GM18499 (cell line): ENCODE measurements around the gene HLA-DQA1.
A peak's percentile ranks its signal among the peaks of the same experiment; 100 is the strongest.
"Not testable (repeated sequence)": the region's sequence is repeated elsewhere in the genome, so short reads cannot be mapped to it uniquely, and the experiment has no call there.

Experiments used
- ATAC-seq: cut with Tn5 transposase; IDR thresholded peaks from one replicate; pipeline ENCODE4 v1.9.1; 2021; ENCODE audit warnings: moderate number of reproducible peaks; ENCODE audit not compliant: insufficient read depth, unreplicated experiment

HLA-DQA1 gene

DNA sequence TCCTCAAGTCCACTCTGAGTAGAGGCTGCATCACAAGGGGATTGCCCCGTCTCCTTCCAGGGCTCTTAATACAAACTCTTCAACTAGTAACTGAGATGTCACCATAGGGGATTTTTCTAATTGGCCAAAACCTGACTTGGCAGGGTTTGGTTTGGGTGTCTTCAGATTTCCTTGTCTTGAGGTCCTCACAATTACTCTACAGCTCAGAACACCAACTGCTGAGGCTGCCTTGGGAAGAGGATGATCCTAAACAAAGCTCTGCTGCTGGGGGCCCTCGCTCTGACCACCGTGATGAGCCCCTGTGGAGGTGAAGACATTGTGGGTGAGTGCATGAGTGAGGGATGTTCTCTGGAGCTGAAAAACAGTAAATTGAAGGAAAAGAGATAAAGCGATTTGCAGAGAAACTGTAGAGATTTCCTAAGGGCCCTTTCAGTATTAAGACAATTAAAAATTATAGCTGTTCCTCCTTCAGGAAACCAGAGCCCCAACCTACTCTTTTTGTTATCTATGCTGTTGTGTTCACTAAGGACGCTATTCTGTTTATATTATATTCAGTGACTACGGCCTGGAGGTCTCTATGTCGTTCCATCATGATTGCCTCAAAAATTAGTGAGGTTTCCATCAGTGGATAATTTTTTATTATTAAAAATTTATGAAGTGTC is at the start of gene HLA-DQA1:
HLA-DQA1 (plus strand) TSS at position 188 of the 662 bp plus-strand sequence; CDS start at position 241, 53 bp downstream.
- ATAC-seq, result no peak

DNA sequence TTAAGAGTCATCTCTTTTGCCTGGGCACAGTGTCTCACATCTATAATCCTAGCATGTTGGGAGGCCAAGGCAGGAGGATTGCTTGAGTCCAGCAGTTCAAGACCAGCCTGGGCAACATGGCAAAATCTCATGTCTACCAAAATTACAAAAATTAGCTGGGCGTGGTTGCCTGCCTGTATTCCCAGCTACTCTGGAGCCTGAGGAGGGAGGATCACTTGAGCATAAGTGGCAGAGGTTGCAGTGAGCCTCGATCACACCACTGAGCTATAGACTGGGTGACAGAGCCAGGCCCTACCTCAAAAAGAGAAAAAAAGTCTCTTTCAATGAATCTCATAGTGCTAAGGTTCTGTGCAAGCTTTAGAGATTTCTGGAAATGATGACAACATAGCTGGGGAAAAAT is 49.0 kb upstream of the HLA-DQA1 start:
- no peak for ATAC-seq

DNA sequence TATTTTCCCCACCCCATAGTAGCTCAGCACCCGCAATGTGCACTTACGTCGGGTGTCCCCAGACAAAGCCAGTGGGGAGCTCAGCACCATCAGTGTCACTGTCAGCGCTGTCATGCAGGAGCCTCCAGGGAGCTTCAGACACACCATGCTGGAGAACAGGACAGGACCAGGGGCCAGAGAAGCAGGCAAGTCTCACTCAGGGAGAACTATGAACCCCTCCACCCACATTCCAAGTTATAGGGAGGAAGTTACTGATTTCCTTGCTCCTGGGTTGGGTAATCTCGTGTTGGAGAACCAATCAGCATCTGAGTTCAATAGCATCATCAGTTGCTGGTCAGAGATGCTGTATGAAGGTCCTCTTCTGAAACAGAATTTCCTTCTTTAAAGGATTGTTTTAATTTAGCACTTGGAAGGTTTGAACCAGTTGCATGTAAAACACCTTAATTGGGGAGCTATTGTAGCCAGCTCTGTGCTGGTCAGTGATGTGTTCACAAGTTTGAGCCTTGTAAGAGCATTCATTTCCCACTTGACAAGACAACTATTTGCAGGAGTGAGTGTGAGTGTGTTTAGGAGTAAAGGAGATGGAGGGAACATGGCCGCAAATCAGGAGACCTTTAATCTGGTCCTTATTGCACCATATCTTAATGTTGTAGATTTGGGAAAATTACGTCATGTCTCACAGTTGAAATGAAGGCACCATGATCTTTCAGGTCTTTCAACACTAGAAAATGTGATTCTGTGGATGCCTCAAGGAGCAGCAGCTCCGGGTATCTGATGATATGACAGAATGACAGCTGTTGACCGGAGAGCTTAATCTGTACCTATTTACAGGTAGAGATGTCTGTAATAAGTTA is 47.4 kb upstream of the HLA-DQA1 start, which contains the start of gene HLA-DRB1:
HLA-DRB1 (minus strand) TSS at position 253 of the 854 bp plus-strand sequence; CDS start at position 147, 106 bp downstream.
- peak; percentile 66 for ATAC-seq

DNA sequence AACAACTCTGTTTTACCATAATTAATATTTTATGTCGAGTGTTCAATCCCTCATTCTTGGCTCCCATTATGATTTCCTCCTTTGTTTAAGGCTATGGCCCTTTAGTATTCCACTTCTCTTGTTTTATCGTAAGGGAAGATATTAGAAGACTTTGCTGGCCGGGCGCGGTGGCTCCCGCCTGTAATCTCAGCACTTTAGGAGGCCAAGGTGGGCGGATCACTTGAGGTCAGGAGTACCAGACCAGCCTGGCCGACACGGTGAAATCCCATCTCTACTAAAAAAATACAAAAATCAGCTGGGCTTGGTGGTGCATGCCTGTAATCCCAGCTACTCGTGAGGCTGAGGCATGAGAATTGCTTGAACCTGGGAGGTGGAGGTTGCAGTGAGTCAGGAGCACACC is 46.5 kb upstream of the HLA-DQA1 start:
- not testable (repeated sequence) for ATAC-seq

DNA sequence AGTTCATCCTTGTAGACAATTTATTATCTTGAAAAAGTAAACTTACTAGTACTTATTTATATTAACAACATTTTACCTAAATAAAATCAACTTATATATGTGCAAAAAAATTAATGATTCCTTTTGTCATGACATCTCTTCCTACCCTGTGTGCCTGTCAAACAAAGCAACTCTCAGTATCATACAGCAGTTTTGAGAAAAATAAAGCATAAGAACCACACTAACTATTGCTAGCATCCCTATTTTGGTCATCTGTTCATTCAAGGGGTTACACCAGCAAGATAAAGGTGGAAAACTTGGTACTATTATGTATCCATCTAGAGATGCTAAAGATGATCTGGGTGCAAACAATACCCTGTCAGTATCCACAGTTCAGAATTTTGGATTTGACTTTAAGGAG is 40.2 kb upstream of the HLA-DQA1 start:
- no peak for ATAC-seq

DNA sequence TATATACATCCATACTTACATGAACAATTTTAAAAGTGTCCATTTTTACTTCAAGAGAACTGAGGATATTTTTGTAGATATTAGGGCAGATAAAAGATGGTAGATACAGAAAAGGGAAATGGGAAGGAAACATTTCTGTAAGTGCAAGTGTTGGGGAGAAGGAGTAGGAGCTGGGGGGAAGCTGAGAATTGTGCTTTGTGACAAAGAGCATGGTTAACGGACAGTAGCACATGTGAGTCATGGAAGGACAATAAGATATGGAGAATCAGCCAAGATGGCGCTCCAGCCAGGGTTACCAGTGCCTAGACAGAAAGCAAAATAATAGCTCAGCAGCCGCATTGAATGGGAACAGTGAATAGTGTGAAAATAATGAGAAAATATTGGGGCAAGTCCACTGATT is 34.8 kb upstream of the HLA-DQA1 start:
- ATAC-seq, result no peak

DNA sequence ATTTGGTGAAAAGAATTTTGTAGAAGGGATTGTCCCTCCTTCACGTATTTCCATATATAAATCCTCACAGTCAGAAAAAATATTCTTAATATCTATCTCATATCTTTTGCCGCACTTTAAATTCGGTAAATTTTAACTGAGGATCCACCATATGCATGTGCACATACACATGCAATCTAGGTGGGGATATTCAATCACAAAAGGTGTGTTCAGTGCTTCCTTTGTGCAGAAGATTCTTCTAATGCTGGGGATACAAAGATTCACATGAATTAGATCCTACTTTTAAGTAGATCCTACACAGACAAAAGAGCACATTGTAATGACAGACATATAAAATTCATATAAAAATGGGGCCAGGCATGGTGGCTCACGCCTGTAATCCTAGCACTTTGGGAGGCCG is 34.0 kb upstream of the HLA-DQA1 start:
- ATAC-seq, result no peak

DNA sequence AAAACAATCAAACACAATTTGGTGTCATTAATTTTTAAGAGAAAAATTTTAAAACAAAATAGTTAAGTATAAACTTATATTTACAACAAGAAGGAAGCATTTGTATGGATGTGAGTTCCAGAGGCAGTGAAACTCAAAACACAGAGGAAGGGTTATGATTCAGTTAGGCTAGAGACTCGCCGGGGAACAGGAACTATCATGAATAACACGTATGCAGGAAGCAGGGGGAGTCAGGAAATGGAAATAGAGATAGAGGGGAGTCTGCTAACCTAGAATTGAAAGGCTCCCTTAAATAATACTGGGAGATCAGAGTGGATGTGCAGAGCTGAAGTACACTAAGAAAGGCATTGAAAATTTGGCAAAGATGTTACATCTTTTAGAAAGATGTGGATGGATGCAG is 33.3 kb upstream of the HLA-DQA1 start:
- no peak for ATAC-seq

DNA sequence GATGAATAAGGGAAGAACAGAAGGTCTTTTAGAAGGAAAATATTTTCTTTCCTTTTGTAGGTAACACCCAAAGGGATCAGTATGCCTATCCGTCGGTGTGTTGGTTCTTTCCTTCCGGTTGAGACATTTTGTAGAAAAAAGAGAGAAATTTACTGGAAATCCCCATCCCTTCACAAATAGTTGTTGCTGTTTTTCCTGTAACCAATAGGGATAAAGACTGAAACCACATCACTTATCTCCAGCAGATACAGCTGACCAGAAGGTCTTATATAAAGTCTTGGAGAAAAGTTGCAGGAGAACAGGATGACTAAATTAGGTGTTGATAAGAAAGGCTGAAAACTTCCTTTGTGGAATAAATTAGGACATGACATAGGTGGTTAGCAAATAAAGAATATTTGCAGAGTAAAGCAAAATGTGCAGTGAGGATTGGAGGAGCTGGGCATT is 32.8 kb upstream of the HLA-DQA1 start:
- no peak for ATAC-seq

DNA sequence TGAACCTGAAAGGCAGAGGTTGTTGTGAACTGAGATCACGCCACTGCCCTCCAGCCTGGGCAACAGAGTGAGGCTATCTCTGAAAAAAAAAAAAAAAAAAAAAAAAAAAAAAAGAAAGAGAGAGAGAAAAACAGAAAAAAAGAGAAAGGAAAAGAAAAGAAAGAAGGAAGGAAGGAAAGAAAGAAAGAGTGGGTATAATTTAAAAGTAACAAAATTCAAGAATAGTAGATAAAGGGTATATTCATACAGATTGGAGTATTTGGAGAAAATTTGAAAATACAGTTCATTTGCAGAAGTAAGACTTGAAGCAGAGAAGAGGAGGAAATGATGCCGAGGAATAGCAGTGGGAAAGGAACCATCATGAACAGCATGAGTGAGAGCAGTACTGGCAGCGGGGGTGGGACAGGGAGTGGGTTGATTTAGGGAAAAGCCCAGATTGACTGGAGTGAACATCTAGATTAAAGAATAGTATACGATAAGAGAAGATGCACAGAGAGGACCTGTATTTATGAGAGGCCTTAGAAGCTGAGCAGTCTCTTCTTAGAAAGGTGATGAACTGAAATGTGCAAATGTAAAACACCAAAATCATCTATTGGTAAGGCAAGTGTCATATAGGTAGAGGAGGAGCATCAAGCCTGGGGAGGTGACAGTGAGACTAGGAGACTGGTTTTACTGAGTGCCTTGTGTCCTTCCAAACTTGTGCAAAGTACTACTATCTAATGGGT is 29.8 kb upstream of the HLA-DQA1 start:
- no peak for ATAC-seq

DNA sequence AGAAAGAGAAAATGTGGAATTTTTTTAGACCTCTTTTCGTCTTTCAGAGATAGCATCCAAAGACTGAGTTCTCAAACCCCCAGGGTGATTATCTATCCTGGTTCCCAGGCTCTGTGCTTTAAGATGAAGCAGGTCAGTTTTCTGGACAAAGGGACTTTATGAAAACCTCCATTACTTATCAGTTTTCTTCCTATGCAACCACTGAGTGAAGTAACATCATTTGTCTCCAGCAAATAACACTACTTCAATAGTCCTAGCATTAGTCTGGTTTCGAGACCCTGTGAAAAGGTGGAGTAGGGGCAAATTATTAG is 29.3 kb upstream of the HLA-DQA1 start:
- ATAC-seq, result no peak

DNA sequence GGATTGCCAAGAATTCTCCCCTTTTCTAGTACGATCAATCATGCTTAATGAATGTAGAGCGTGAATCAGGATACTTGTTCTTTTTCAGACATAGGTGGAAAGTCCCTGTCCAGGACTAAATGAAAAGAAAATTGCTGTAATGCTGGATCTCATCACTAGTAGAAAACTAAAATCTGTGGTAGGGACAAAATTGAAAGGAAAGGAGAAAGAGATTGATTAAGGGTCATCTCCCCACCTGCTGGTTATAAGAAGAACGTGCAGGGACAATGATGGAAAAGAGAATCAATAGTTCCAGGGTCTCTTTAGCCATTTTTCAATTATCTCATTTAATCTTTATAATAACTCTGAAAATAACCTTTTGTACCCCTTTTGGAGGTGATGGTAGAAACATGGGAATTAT is 28.8 kb upstream of the HLA-DQA1 start:
- ATAC-seq, result no peak

DNA sequence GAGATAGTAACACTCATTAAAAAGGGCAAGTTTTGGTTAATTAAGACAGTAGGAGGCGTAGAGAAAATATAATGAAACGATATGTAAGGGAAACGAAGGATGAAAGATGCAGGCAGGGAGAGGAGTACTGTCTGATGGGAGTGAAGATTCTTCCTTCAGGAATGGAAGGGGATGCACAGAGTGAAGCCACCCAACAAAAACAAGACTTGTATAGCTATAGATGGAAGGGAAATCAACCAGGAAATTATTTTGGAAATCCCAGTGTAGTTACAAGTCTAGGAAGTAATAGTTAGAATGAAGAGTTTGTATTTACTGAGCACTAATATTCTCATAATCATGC is 27.8 kb upstream of the HLA-DQA1 start:
- no peak for ATAC-seq

DNA sequence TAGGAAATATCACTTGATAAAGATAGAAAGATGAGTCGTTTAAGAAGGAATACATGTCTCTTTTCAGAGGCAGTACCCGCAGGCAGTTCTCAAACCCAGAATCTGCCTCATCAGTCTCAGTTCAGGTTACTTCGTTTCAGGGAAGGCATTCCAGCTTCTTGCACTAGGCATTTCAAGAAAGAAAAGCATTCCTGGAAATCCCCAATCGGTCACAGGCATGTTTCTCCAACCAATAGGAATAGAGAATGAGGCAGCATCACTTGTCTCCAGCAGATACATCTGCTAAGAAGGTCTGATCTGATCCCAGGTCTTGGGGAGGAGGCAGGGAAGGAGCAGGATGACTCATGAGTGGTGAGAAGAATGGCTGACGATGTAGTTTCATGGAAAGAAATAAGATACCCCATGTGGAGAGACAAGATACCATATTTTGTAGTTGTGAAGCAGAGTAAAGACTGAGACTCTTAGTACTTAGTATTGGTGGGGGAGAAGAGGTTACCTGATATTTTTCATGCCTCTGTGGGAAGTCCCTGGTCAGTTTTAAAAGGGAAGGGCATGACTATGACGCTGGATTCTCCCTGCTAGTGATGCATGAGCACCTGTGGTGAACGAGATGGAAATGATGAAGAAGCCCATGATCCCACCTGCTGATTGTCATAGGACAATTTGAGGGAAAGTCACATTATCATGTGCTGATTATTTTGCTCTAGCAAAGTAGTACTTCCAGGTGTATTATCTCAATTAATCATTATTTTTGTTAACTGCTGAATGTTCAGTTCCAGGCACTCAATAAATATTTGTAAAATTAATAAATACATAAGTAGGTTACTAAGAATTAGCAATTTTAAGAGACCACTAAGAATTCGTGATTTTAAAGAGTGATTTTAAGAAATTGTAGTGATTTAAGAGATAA is 27.2 kb upstream of the HLA-DQA1 start:
- ATAC-seq, result peak; percentile 66

DNA sequence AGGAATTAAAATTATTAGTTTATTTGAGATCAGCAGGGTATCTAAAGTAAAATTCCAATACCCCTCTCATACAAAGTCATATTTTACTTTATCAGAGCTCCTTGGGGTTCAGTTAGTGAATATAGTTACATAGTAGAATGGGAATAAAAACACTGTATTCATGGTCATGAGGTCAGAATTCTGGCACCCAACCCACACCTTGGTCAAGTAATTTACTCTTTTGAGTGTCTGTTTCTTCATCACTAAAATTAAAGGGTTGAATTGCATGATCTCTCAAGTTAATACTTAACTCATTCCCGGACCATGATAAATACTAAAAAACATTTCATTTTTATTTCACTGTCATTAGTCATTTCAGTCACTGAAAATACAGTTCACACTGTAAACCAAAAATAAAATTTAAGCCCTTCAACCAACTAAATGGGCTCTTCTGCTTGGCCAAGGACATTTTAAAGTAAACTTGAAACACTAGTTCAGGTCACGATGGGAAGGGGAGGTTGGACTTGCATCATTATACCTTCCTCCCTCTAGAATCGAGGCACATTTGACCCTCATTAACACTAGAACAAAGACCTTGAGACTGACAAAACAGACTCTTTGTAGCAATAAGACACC is 26.4 kb upstream of the HLA-DQA1 start:
- no peak for ATAC-seq

DNA sequence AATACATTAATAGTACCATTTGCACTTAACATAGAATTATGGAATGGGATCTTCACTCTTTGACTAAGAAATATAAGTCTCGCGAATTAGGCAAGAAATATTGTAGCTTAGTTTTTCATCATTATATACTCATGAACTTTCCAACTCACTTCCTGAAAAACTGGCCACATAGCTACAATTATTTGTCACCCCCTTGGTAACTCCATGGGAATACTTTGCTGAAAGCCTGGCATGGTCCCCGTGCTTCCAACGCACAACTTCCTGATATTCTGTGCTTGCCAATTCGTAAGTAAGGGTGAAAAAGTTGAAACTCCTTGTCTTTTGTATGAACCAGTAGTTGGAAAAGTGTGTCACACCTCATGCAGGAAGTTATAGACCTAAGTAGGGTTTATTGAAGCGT is 23.7 kb upstream of the HLA-DQA1 start:
- no peak for ATAC-seq

DNA sequence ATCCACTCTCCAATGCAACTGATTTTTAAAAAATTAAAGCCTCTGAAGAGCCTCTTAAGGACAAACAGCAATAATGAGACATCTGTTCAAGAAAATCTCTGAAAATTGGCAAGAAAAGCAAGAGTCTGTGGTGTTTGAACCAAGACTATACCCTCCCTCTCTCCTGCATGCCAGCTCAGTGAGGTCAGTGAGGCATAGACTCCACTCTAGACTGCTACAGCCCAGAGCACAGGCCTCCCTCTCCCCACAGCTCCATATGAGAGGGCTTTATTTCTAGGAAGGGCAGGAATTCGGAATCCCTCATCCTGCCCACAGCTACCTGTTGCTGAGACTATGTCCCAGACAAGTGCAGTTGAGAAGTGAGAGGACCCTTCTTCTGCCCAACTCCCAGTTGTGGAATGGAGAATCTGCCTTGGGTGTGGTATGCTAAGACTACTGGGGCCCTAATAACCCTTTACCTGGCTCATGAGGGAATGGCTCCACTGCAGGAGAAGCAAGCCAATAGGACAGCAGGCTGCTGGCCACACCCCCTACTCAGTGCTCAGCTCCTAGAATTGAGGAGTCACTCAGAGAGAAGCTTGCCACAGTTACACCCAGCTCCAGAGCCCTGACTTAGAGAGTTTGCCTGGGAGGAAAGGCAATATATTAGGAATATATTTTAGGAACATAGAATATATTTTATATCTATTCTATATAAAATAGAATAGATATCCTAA is 22.7 kb upstream of the HLA-DQA1 start:
- no peak for ATAC-seq

DNA sequence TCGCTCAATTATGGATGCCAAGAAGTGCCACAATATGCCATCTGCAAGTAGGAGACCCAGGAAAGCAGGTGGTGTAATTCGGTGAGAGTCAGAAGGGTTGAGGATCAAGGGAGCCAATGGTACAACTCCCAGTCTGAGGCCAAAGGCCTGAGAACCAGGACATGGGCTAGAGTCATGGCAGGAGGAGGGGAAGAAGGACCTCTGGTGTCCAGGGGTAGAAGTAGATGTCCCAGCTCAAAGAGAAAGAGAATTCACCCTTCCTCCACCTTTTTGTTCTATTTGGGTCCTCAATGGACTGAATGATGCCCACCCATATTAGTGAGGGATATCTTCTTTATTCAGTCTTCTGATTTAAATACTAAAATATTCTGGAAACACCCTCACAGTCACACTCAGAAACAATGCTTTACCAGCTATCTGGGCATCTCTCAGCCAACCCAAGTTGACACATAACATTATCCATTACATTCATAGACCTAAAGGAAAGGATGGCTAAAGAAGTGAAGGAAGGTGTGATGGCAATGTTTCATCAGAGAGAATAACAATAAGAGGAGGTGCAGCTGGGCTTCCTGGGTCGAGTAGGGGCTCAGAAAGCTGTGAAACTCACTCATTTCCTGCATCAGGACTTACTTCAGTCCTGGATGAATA is 21.2 kb upstream of the HLA-DQA1 start:
- no peak for ATAC-seq

DNA sequence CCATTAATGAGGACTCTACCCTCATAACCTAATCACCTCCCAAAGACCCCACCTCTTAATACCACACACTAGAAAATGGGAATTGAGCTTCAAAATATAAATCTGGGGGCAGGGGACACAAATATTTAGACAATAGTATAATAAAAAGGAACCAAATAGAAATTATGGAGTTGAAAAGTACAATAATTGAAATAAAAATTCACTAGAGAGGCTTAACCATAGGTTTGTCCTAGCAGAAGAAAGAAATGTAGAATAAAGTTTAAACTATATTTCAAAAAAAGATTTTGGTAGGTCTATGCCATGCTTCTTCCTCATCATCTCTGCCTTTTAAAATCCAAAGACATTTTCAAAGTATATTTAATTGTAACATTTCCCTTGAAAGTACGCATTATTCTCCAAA is 19.5 kb upstream of the HLA-DQA1 start:
- ATAC-seq, result no peak
